Stimulated activated CD4-positive, alpha-beta T cell treated with anti-CD3 and anti-CD28 coated beads, TNF-alpha, amount 100 ng/mL, for 48 hours (primary cell): ENCODE data around the gene KCNIP3.

Experiments
- DNase-seq, 3 donors: peaks; one replicate each; pipeline ENCODE4 v3.0.0-alpha.2; 2020; ENCODE audit warnings: low read depth in 3 of 3

KCNIP3 gene

DNA sequence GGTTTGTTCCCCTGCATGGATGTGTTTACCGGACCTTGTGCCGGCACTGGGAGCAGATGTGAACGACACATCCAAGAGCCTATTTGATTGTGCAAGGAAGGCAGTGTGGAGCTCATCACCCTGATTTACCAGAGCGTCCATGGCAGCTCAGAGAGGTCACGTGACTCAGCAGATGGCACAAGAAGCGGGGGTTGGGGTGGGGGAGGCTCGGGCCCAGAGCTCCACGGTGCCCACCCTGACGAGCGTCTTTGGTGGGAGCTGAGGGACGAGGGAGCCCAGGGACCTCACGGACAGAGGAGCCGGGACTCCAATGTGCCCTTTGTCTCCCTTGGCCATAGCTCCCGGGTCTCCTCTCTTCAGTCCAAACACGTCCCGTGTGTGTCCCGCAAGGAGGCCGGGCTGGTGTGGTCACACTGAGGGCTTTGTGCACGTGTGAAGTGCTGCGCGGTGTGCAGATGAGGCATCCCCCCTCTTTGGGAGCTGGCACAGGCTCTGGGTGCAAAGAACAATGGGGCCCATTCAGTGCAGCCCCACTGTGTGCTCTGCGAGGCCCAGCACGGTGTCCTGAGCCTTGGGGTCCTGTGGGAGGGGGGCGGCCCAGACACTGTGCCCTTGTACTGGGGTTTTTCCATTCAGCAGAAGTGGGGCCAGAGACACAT is 15.5 kb downstream of the KCNIP3 start:
- DNase-seq, result no peak

DNA sequence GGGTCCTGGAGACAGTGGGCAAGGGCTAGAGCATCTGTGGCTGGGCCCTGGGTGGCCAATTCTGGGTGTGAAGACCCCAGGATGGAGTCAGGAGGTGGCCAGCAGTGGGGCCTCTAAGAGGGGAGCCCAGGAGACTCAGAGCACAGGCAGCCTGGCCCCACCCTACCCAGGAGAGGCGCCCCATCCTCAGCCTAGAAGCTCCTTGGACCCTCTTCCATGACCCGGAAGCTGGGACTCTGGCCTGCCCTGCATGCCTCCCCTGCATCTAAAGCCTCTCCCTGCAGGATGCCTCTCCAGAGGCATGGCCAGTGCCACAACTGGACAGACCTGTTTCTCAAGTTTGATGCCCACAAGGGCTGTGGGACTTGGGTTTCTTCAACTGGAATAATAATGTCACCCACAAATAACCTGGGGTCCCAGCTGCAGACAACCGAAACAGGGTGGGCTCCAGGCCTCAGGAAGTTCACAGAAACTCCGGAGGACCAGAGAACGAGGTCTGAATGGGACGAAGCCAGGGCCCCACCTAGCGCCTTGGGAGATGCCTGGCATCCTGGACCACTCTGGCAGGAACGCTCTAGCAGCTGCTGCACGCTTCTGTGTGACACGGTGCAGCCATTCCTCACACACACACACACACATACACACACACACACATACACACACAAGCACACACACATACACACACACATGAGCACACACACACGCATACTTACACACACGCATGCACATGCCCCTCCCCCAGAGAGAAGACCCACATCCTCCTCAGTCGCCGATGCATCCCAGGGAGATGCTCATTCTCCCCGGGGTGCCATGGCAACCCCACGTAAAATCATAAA is 16.4 kb downstream of the KCNIP3 start:
- DNase-seq, result no peak

- no peak for DNase-seq
These were observed 17.4 kb downstream of the KCNIP3 start for GRCh38 chr2:95314598-95314963.

GRCh38 chr2:95314964-95315611 is 17.9 kb downstream of the KCNIP3 start:
- no peak for DNase-seq

DNA sequence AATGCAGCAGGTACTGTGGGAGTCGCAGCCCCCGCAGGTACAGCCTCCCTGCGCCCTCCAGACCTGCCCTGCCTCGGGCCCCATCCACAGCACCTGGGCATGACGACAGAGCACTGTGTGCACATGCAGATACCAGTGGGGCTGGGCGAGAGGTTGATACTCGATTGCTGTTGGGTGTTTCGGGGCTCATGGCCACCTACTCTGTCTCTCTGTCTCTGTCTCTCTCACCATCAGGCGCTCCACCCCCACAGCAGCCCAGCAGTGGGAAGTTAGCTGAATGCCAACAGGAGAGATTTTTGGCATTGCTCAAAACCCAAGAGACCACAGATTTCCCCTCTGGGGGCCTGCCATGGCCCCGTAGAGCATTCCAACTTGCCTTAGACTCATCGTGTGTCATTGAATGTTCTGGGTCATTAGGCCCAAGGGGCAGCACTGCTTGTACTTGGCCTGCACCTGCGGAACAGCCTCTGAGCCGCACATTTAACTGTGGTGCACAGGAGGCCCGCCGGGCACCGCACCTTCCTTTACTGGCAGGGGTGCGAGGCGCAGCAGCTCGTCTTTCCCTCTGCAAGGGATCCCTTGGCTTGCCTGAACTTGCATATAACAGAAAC is 18.8 kb downstream of the KCNIP3 start:
- DNase-seq, result no peak

- no peak for DNase-seq
These were observed 19.4 kb downstream of the KCNIP3 start for GRCh38 chr2:95316466-95317122.

DNA sequence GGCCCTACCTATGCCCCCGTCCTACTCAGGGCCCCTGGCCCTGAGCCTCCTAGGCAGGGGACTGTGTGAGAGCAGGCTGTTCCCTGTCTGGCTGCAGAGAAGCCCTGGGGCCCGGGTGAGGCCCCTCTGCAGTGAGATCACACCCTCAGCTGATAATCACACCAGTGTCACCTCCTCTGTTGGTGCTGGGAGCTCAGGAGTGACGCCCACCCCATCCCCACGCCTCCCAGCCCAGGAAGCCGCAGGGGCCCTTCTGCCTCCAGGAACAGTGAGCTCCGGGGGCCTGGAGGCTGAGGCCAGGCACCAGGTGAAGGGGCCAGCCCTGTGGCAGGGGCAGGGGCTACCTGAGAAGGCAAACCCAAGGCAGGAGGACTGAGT is 20.0 kb downstream of the KCNIP3 start:
- DNase-seq, result no peak

GRCh38 chr2:95317665-95318425 is 20.7 kb downstream of the KCNIP3 start:
- DNase-seq, result no peak

DNA sequence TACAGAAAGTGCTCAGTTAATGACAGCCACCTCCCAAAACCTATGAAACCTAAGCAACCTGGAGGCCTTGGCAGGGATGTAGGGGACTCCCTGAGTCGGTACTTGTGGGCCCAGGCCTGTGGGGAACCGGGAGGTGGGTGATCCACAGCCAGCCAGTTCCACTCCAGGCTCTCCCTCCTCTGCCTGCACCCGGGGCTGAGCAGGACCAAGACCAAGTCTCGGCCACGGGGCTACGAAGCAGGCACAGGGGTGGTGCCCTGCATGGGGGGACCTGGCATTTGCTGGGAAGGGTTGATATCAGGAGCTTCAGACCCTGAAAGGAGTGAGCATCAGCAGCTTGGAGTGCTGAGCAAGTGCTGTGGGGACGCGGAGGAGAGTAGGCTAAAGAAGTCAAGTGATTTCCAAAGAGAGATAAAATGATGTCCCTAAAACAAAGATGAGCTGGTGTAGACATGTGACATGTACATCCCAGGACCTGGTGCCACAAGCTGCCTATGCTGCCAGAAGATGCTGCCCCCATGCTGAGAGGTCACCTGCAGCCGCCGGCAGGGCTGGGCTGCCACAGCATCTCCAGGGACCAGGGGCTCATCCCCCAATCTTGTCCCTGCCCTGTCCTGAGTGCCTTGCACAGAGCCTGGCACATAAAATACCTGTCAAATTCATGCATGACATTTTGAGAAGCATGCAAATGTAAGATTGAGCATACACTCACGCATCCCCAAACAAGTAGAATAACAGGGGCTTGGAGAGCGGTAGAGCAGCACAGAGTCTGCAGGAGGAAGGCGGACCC is 21.5 kb downstream of the KCNIP3 start:
- no peak for DNase-seq

GRCh38 chr2:95319481-95320343 is 22.6 kb downstream of the KCNIP3 start:
- DNase-seq, result no peak

GRCh38 chr2:95320344-95320712 is 23.2 kb downstream of the KCNIP3 start:
- no peak for DNase-seq

DNA sequence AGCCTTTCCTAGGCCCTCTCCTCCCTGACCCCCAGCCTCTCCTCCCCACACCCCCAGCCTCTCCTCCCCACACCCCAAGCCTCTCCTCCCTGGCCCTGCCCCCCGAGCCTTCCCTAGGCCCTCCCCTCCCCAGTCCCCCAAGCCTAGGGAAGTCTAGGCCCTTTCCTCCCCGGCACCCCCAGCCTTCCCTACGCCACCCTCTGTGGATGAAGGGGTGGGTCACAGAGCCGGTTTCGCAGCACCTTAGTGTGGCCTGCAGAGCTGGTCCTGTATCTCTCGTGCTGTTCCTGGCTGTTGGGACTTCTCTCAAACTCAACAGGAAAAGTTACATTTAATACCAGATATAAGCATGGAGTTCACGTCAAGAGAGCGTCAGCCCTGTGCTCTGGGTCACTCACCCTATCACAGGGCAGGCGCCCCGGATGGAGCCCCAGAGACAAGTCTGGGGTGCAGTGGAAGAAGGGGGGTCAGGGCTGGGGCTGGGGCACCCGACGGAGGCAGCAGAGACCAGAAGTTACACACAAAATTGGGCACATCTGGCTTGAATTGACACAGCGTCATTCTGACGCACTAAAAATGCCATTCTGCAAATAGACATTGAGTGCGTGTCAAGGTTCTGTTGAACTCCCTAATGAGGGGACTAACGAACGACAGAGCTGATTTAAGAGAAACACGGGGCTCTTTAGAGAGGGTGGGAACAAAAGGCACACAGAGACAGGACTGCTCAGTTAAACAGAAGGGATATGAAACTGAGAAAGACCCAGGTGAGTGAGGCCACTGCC is 24.0 kb downstream of the KCNIP3 start:
- DNase-seq, result no peak

GRCh38 chr2:95323347-95324155 is 26.4 kb downstream of the KCNIP3 start:
- no peak for DNase-seq

GRCh38 chr2:95325026-95325425 is 27.9 kb downstream of the KCNIP3 start:
- no peak for DNase-seq

DNA sequence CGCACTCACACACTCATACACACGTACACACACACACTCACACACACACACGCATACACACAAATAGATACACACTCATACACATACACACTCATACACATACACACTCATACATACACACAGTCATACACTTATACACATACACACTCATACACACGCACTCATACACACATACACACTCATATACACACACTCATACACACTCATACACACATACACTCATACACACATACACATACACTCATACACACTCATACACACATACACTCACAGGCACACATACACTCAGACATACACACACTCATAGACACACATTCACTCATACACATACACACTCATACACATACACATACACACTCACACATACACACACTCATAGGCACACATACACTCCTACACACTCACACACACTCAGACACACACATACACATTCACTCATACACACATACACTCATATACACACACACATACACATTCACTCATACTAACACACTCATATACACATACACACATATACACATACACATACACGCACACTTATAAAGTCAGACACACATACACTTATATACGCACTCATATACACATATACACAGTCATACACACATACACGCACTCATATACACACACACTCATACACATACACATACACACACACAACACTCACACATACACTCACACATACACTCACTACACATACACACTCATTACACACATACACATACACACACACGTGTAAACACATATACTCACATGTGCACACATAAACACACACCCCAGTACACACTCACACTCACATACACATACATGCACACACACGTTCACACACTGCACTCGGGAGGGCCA is 28.7 kb downstream of the KCNIP3 start:
- no peak for DNase-seq

- no peak for DNase-seq
These were observed 29.4 kb downstream of the KCNIP3 start for GRCh38 chr2:95326433-95327140.
